Chondrocyte (in vitro differentiated cells): ENCODE measurements around the gene NEDD4L. TPM values are rescaled to one million over a fixed set of nuclear protein-coding genes. Genes with fewer than 3 reads are reported as not detected.

ENCODE experiments used
- DNase-seq: peaks from one replicate; pipeline ENCODE4 v3.0.0; 2021; ENCODE audit warnings: mixed read lengths, low spot score
- H3K27ac Mint-ChIP-seq: one replicate; pipeline ENCODE4 v1.8.0; 2021; ENCODE audit warnings: mild to moderate bottlenecking, moderate library complexity, mixed read lengths; ENCODE audit not compliant: unreplicated experiment
- H3K27me3 Mint-ChIP-seq: 2 replicates; pipeline ENCODE4 v1.8.0; 2021; ENCODE audit warnings: low read depth, mixed read lengths
- H3K36me3 Mint-ChIP-seq: 2 replicates; pipeline ENCODE4 v1.8.0; 2021; ENCODE audit warnings: low read depth, mixed read lengths
- H3K4me1 Mint-ChIP-seq: 2 replicates; pipeline ENCODE4 v1.8.0; 2021; ENCODE audit warnings: low read depth, mild to moderate bottlenecking, mixed read lengths
- H3K4me3 Mint-ChIP-seq: one replicate; pipeline ENCODE4 v1.8.0; 2021; ENCODE audit warnings: mild to moderate bottlenecking, moderate library complexity, mixed read lengths; ENCODE audit not compliant: unreplicated experiment
- H3K9me3 Mint-ChIP-seq: 2 replicates; pipeline ENCODE4 v1.8.0; 2021; ENCODE audit warnings: low read depth, mixed read lengths
- CTCF ChIP-seq: fragments of 200-600 bp; sonication (generic); IDR thresholded peaks from 2 replicates; pipeline ENCODE4 v1.5.0; 2021; ENCODE audit warnings: antibody characterized with exemption, mild to moderate bottlenecking, moderate library complexity
- total RNA-seq: library from RNA; stranded (reverse); gene quantifications from 3 replicates; pipeline ENCODE4 v1.2.1, GENCODE V29; 2021

NEDD4L gene
- total RNA-seq, 1 donor from 2014 or later, result 25.8 TPM

- TF ChIP-seq CTCF, result no peak
- no peaks in the 10 kb centered on the region for H3K4me1 Mint-ChIP-seq
- no peak overlapping the region for H3K27ac Mint-ChIP-seq
- peaks cover 5% of the 10 kb centered on the region for H3K36me3 Mint-ChIP-seq
- no peak for DNase-seq
- no peaks in the 10 kb centered on the region for H3K27me3 Mint-ChIP-seq
- H3K4me3 Mint-ChIP-seq, result no peak overlapping the region
- H3K9me3 Mint-ChIP-seq, result no peaks in the 10 kb centered on the region
Observed at GRCh38 chr18:58353581-58353980, 309.6 kb downstream of the NEDD4L start.

GRCh38 chr18:58354051-58354450 is 310.0 kb downstream of the NEDD4L start:
- Mint-ChIP-seq H3K4me3 (no peak overlapping the region), H3K36me3 (peaks cover 5% of the 10 kb centered on the region), H3K27ac (no peak overlapping the region), H3K27me3 (no peaks in the 10 kb centered on the region), H3K9me3 (no peaks in the 10 kb centered on the region), H3K4me1 (peaks cover 3% of the 10 kb centered on the region)
- no peak for DNase-seq
- TF ChIP-seq CTCF, result no peak

- H3K36me3 Mint-ChIP-seq, result peaks cover 4% of the 10 kb centered on the region
- H3K27ac Mint-ChIP-seq, result no peak overlapping the region
- H3K9me3 Mint-ChIP-seq, result no peaks in the 10 kb centered on the region
- no peaks in the 10 kb centered on the region for H3K27me3 Mint-ChIP-seq
- no peak for DNase-seq
- no peak for TF ChIP-seq CTCF
- H3K4me3 Mint-ChIP-seq, result no peak overlapping the region
- H3K4me1 Mint-ChIP-seq, result peaks cover 8% of the 10 kb centered on the region
Observed at GRCh38 chr18:58354791-58355190, 310.8 kb downstream of the NEDD4L start.

- Mint-ChIP-seq H3K27me3 (no peaks in the 10 kb centered on the region), H3K36me3 (peaks cover 4% of the 10 kb centered on the region), H3K9me3 (no peaks in the 10 kb centered on the region), H3K27ac (no peak overlapping the region), H3K4me3 (no peak overlapping the region), H3K4me1 (peaks cover 13% of the 10 kb centered on the region)
- no peak for TF ChIP-seq CTCF
- no peak for DNase-seq
Observed at GRCh38 chr18:58355243-58355642, 311.2 kb downstream of the NEDD4L start.

- no peak for DNase-seq
- Mint-ChIP-seq H3K9me3 (no peaks in the 10 kb centered on the region), H3K27me3 (no peaks in the 10 kb centered on the region), H3K4me1 (peaks cover 47% of the 10 kb centered on the region), H3K36me3 (no peaks in the 10 kb centered on the region), H3K27ac (peak overlapping the region; percentile 1), H3K4me3 (no peak overlapping the region)
- no peak for TF ChIP-seq CTCF
Observed at GRCh38 chr18:58359218-58359617, 315.2 kb downstream of the NEDD4L start.
